HepG2 (cell line): ENCODE measurements around the gene TMEM270. TPM values are rescaled to one million over a fixed set of nuclear protein-coding genes. Genes with fewer than 3 reads are reported as not detected.

Source experiments
- ATAC-seq: fragments of 200-7000 bp; cut with Tn5 transposase; 3 replicates; pipeline ENCODE4 v1.9.1; 2020; ENCODE audit warnings: mild to moderate bottlenecking, moderate library complexity
- BruUV-seq: library from RNA; stranded (reverse); fragments of 400-500 nt; replicated peaks from 2 replicates; lab custom pipeline; 2021; lab: Mats Ljungman, UMichigan
- CTCF ChIA-PET: fragments of 300-600 bp; formaldehyde crosslinking; extraction: SDS; loops from one replicate; lab custom pipeline; 2021; ENCODE audit warnings: low total read pairs, inconsistent platforms, low intra/inter-chr PET ratio; lab: Yijun Ruan, JAX
- POLR2A ChIA-PET: fragments of 350-600 bp; sonication (Branson Sonifier 250); formaldehyde crosslinking; loops from one replicate; lab custom pipeline; 2020; ENCODE audit warnings: antibody characterized with exemption, inconsistent platforms; lab: Yijun Ruan, JAX
- DNase-seq: peaks from one replicate; pipeline ENCODE4 v3.0.0-alpha.2; 2015; ENCODE audit warnings: low spot score
- FAIRE-seq: peaks from 3 replicates; lab custom pipeline; 2011; peaks lifted over from hg19 to GRCh38; lab: Jason Lieb, UNC
- H2AFZ ChIP-seq: one replicate; pipeline ENCODE4 v1.6.1; 2011; ENCODE audit warnings: low read length, inconsistent platforms
- H3K27ac ChIP-seq: fragments of 300-600 bp; 3 replicates; pipeline ENCODE4 v1.8.0; 2011; ENCODE audit warnings: mixed run types, mild to moderate bottlenecking, mixed read lengths, low read length, inconsistent platforms; ENCODE audit not compliant: insufficient read depth; ENCODE audit errors: extremely low read length
- H3K27me3 ChIP-seq, 2 experiments: fragments of 200-600 bp in 1 of 2; 2 replicates in 1 of 2; 3 replicates in 1 of 2; pipeline versions ENCODE4 v1.6.0 to v1.8.0; 2011; ENCODE audit warnings: low read length in 2 of 2, mild to moderate bottlenecking in 2 of 2, moderate library complexity in 2 of 2, inconsistent platforms in 1 of 2; ENCODE audit not compliant: insufficient read depth in 2 of 2, control insufficient read depth in 1 of 2
- H3K36me3 ChIP-seq, 2 experiments: fragments of 200-600 bp in 1 of 2; replicated peaks in 1 of 2; 2 replicates in 1 of 2; 3 replicates in 1 of 2; pipeline versions ENCODE4 v1.5.1 to v1.8.0; 2011; ENCODE audit warnings: low read length in 2 of 2, inconsistent platforms in 1 of 2; ENCODE audit not compliant: insufficient read depth in 2 of 2, control insufficient read depth in 1 of 2
- H3K4me1 ChIP-seq: 2 replicates; pipeline ENCODE4 v1.5.1; 2012; ENCODE audit warnings: low read length, inconsistent platforms; ENCODE audit not compliant: insufficient read depth
- H3K4me2 ChIP-seq: 2 replicates; pipeline ENCODE4 v1.6.0; 2011; ENCODE audit warnings: low read depth, low read length, inconsistent platforms
- H3K4me3 ChIP-seq, 3 experiments: fragments of 200-600 bp in 1 of 3; sonication (generic), shearing (Covaris generic) in 1 of 3; replicated peaks in 1 of 3; 2 replicates each; pipeline ENCODE4 v1.5.1; 2011 to 2016; ENCODE audit warnings: low read length in 3 of 3, inconsistent platforms in 2 of 3, low read depth in 2 of 3, mild to moderate bottlenecking in 2 of 3, control low read depth in 1 of 3, mixed read lengths in 1 of 3; ENCODE audit not compliant: insufficient read depth in 1 of 3
- H3K79me2 ChIP-seq: one replicate; pipeline ENCODE4 v1.6.1; 2011; ENCODE audit warnings: low read length, inconsistent platforms; ENCODE audit not compliant: insufficient read depth
- H3K9ac ChIP-seq: 2 replicates; pipeline ENCODE4 v1.6.0; 2011; ENCODE audit warnings: mild to moderate bottlenecking, low read depth, low read length, inconsistent platforms; ENCODE audit not compliant: insufficient read depth
- H3K9me3 ChIP-seq: 2 replicates; pipeline ENCODE4 v1.5.1; 2012; ENCODE audit warnings: mild to moderate bottlenecking, low read length
- H4K20me1 ChIP-seq: 2 replicates; pipeline ENCODE4 v1.6.0; 2011; ENCODE audit warnings: inconsistent platforms, mild to moderate bottlenecking, low read length, moderate library complexity; ENCODE audit not compliant: insufficient read depth
- JDP2 ChIP-seq: sonication (generic); formaldehyde crosslinking; IDR thresholded peaks from 2 replicates; pipeline ENCODE4 v1.8.1; 2022; ENCODE audit warnings: missing genetic modification reagents, borderline replicate concordance
- ZNF337 ChIP-seq: sonication (generic); formaldehyde crosslinking; IDR thresholded peaks from 2 replicates; pipeline ENCODE4 v1.5.1; 2020; ENCODE audit warnings: missing genetic modification reagents, low read depth, mild to moderate bottlenecking, borderline replicate concordance
- ZNF629 ChIP-seq: sonication (generic); formaldehyde crosslinking; conservative IDR thresholded peaks from 2 replicates; pipeline ENCODE4 v1.5.0; 2020; ENCODE audit warnings: missing genetic modification reagents
- WGBS: methylation state at CpG from one replicate; pipeline ENCODE4 v1.1.6; 2017; ENCODE audit warnings: low lambda C conversion rate; 5-methylcytosine and 5-hydroxymethylcytosine counted together
- in situ Hi-C: cut with HindIII; loops from 2 replicates; pipeline ENCODE4 v1.10.0; 2017; ENCODE audit warnings: low pct_unique_long_range_greater_than_20kb; ENCODE audit not compliant: extremely low pct_ligation_motif_present
- intact Hi-C: fragments of 100-400 bp; cut with micrococcal nuclease; formaldehyde crosslinking; loops from one replicate; pipeline ENCODE4 v1.10.0; 2022; ENCODE audit not compliant: unreplicated experiment
- polyA plus RNA-seq, 8 experiments: library from polyadenylated mRNA; depleted of rRNA in 3 of 8; stranded (reverse) in 7 of 8; unstranded in 1 of 8; fragments of >200 nt; fragmentation: Illumina TruSeq in 4 of 8; extraction: Trizol in 4 of 8; gene quantifications; 2 replicates each; pipeline versions ENCODE4 v1.2.1 to v1.2.3, GENCODE V29; 2011 to 2016; ENCODE audit warnings: low read depth in 4 of 8, missing spikeins in 1 of 8, mixed read lengths in 1 of 8; ENCODE audit not compliant: insufficient read depth in 1 of 8
- total RNA-seq, 5 experiments: library from RNA; depleted of rRNA; stranded (reverse); fragments of >200 nt; fragmentation: Illumina TruSeq; extraction: Trizol; gene quantifications; 2 replicates each; pipeline ENCODE4 v1.2.3, GENCODE V29; 2016; ENCODE audit warnings: low read depth in 1 of 5

Gene TMEM270
- total and polyA plus RNA-seq, 2 of the 13 experiments (the other 11 are each of a cell fraction or from before 2014, with no cell fraction given), result not detected

GRCh38 chr7:73901823-73902597, 41.1 kb downstream of the TMEM270 start:
- DNase-seq, result no peak
- CTCF ChIA-PET, result no interaction called here
- in situ Hi-C loops (no loop called here), intact Hi-C loops (no loop called here)
- no peaks in the 10 kb centered on the region for H3K4me1 ChIP-seq
- peaks cover 2 to 28% of the 10 kb centered on the region in 2 experiments; a peak in 4 of 5 replicates for H3K27me3 ChIP-seq
- no peaks in the 10 kb centered on the region for H3K36me3 ChIP-seq
- no peak overlapping the region for H3K9ac ChIP-seq
- TF ChIP-seq ZNF337 (CRISPR knock-in tag), result no peak
- TF ChIP-seq, all 625 proteins: peak for 0
- Histone ChIP-seq H3K79me2 (no peaks in the 10 kb centered on the region), H3K9me3 (no peaks in the 10 kb centered on the region), H3K27ac (no peak overlapping the region), H3K4me2 (no peak overlapping the region), H4K20me1 (no peaks in the 10 kb centered on the region), H2AFZ (no peak overlapping the region), H3K4me3 (no peak overlapping the region)
- POLR2A ChIA-PET, result no interaction called here
- ATAC-seq (no peak), FAIRE-seq (no peak)
- no TSS peak for BruUV-seq
- 24% methylated on average over 7 of the region's 15 CpGs for WGBS

- no peak overlapping the region for H3K27ac ChIP-seq
- in situ Hi-C loops, result no loop called here
- no peaks in the 10 kb centered on the region for H3K4me1 ChIP-seq
- H3K4me3 ChIP-seq, result no peak overlapping the region
- POLR2A ChIA-PET, result no interaction called here
- H3K9ac ChIP-seq, result no peak overlapping the region
- no peak for DNase-seq
- no peaks in the 10 kb centered on the region for H3K79me2 ChIP-seq
- WGBS, result 43% methylated on average over 13 of the region's 15 CpGs
- no peaks in the 10 kb centered on the region for H4K20me1 ChIP-seq
- CTCF ChIA-PET, result no interaction called here
- no peaks in the 10 kb centered on the region for H3K36me3 ChIP-seq
- intact Hi-C loops, result no loop called here
- ATAC-seq, result no peak
- no peak overlapping the region for H3K4me2 ChIP-seq
- TF ChIP-seq ZNF629 (CRISPR knock-in tag), result peak; percentile 82
- no peak for TF ChIP-seq JDP2 (CRISPR knock-in tag)
- peaks cover 2 to 32% of the 10 kb centered on the region in 2 experiments; a peak in 4 of 5 replicates for H3K27me3 ChIP-seq
- H3K9me3 ChIP-seq, result no peaks in the 10 kb centered on the region
- no peak for FAIRE-seq
- no peak overlapping the region for H2AFZ ChIP-seq
- no TSS peak for BruUV-seq
Observed at GRCh38 chr7:73903321-73904218, 42.6 kb downstream of the TMEM270 start.
